GM19328 (cell line): ENCODE measurements around the gene NR3C1.

Source experiments
- ATAC-seq: cut with Tn5 transposase; IDR thresholded peaks from one replicate; pipeline ENCODE4 v1.9.1; 2021; ENCODE audit warnings: mild to moderate bottlenecking, moderate library complexity; ENCODE audit not compliant: unreplicated experiment

The NR3C1 gene

DNA sequence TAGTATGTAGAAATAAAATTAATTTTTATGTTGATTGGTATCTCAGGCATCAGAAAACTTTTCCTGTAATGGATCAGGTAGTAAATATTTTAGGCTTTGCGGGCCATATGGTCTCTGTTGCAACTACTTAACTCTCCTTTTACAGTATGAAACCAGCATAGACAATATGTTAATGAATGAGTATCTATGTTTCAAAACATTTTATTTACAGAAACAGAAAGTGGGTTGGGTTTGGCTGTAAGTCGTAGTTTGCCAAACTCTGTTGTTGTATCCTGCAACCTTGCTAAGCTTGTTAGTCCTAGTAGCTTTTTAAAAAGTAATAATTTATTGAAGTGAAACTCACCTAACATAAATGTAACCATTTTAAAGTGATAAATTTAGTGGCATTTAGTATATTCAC lies 132.1 kb downstream of the NR3C1 start:
- ATAC-seq = no peak

- ATAC-seq = no peak
Measured at GRCh38 chr5:143268388-143268787, 135.1 kb downstream of the NR3C1 start.

- ATAC-seq = no peak
Measured at GRCh38 chr5:143267186-143267585, 136.3 kb downstream of the NR3C1 start.

- no peak for ATAC-seq
Measured at GRCh38 chr5:143265995-143266394, 137.5 kb downstream of the NR3C1 start.

- no peak for ATAC-seq
Measured at GRCh38 chr5:143263272-143263810, 140.1 kb downstream of the NR3C1 start.

DNA sequence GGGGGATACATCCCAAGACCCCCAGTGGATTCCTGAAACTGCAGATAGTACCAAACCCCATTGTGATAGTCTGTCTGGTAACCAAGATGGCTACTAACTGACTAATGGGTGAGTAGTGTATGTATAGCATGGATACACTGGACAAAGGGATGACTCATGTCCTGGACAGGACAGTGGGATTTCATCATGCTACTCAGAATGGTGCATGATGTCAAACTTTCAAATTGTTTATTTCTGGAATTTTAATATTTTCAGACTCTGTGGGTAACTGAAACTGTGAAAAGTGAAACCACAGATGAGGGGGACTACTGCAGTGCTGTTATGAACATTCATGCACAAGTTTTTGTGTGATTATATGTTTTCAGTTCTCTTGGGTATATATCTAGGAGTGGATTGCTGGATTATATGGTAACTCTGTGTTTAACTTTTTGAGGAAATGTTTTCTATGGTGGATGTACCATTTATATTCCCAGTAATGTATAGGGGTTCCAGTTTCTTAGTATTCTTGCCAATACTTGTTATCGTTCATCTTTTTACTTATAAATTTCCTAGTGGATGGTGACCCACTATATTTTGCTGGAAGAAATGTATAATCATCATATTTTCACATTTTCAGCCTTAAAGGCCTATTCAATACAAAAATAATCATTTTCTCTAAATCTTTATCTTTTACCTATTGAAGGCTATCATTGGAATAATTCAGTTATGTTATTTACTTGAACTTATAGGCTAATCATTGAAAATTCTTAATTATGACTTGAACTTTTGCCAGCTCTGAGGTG lies 140.9 kb downstream of the NR3C1 start:
- no peak for ATAC-seq

DNA sequence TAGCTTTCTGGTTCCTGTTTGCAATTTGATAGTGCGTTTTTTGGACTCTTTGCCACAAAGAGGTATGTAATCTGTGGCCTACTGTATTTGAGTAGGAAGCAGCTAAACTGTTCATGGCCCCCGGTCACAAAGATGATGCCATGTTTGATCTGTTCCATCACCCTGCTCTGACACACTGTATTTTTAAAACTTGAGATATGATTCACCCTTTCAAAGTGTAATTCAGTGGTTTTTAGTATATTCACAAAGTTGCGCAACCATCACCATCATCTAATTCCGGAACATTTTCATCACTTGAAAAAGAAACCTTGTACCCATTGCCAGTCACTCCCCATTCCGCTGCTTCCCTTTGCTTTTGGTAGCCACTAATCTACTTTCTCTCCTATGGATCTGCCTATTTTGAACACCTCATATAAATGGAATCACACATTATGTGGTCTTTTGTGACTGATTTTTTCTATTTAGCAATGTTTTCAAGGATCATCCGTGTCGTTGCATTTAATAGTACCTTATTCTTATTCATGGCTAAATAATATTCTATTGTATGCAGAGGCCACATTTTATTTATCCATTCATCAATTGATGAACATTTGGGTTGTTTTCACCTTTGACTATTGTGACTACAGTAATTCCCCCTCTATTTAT lies 141.6 kb downstream of the NR3C1 start:
- ATAC-seq = no peak

GRCh38 chr5:143259254-143259605 lies 144.3 kb downstream of the NR3C1 start:
- ATAC-seq = no peak

- ATAC-seq = no peak
Measured at GRCh38 chr5:143258559-143259253, 144.8 kb downstream of the NR3C1 start.

DNA sequence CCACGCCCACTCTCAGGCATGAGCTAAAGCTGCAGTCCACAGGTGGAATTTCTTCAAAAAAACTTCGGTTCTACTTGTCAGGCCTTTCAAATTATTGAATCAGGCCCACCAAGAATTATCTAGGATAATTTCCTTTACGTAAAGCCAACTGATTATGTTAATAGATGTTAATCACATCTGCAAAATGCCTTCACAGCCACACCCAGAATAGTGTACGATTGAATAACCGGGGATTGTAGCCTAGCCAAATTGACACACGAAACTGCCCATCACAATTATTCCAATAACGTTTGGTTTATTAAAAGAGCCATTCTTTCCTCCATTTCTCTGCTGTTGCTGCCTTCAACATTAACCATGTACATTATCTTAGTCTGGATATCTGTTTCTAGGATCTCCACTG lies 148.7 kb downstream of the NR3C1 start:
- no peak for ATAC-seq

DNA sequence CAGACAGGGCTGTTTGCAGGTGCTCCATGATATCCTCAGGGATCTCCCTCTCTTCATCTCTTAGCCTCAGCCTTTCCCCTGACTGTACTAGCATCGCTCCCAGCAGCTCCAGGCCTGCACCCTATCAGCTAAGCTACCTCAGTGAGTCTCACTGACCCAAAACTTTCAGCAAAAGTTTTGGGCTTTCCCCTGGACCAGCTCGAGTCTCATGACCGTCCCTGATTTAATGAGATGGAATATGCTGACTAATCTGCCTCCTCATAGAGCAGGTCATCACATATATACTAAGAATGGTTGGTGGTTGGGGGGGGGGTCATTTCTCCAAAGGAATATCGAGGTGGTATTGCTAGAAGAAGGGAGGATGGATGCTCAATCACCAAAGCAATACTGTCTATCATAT lies 151.5 kb downstream of the NR3C1 start:
- ATAC-seq = no peak

GRCh38 chr5:143251190-143251589 lies 152.3 kb downstream of the NR3C1 start:
- no peak for ATAC-seq

DNA sequence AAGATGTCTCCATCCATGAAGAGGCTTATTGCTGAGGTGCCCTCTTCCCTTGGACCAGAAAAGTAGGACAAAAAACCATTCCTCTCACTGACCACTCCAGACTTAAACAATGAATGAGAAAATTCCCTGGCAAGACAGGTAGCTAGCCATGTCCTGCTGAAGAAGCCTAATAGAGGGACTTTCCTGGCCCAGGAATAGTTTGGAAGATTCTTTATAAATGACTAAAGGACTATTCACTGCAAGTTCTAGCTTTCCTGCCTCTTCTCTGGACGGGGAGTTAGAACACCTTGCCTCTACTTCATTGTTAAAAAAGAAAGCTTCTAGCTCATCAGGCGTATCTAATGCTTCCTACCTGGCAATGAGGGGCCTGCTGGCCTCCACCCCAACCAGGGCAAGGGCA lies 153.6 kb downstream of the NR3C1 start:
- no peak for ATAC-seq

DNA sequence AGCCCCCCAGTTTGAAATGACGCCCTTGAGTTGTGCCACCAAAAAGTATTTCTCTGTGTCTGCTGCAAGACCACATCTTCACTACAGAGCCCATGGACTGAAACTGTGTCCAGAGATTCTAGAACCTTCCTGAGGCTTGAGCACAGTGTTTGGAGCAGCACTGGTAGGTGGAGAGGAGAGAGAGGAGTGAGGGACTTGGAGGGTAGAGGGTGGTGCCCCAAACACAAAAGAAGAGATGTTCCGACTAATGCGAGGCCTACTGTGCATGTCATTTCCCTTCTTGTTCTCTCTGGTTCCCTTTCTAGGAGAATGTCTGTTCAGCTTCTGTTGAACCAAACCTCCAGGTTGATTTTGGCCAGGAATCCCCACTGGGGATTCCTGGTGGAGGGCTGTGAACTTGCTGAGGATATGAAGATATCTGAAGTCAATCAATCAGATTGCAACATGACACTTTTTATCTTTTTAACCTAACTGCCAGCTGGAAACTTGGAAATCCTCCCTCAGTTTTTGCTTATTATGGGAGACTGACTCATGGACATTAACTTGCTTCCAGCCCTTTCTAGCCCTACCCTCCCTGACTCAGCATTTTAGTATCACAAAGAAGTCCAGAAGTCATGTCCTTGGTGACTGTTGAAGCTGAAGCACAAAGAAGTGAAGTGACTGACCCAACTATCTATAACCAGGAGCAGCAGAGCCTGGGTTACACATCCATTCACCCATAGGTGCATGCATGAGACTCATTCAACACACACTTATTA lies 154.5 kb downstream of the NR3C1 start:
- no peak for ATAC-seq

GRCh38 chr5:143248391-143248790 lies 155.1 kb downstream of the NR3C1 start:
- ATAC-seq = no peak

GRCh38 chr5:143247134-143247815 lies 156.2 kb downstream of the NR3C1 start:
- ATAC-seq = no peak

DNA sequence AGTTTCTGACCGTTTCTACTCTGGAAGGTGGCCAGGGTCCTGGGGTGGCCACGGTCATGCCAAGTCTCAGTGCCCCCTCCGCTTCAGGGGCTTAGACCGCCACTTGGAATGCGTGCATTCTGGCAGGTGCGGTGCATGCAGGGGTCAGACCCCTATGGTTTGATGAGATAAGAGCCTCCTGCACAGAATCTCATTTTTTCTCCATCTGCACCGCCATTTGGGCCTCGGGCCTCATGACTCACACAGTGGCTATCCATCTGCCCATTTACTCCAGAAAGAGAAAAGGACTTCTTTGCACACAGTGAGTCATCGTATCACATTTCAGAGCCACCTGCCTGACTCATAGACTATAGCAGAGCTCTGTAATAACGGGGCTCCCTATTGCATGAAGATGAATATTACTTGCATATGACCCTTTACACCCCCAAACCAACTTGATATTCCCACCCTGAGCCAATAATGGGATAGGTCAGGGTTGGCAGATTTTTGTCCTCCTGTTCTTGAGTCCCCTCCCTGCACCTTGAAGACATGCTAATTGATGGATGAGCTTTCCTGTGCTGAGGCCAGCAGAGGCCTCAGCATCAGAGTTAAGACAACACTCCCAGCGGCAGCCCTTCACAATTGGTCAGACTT lies 157.4 kb downstream of the NR3C1 start:
- ATAC-seq = no peak

DNA sequence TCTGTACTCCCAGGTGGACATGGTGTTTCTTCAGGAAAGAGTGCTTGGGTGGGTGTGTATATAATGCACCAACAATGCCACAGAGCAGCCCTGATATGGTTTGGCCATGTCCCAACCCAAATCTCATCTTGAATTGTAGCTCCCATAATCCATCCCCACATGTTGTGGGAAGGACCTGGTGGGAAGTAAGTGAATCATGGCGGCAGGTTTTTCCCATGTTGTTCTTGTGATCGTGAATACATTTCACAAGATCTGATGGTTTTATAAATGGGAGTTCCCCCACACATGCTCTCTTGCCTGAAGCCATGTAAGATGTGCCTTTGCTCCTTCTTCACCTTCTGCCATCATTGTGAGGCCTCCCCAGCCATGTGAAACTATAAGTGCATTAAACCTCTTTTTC lies 158.5 kb downstream of the NR3C1 start:
- no peak for ATAC-seq

GRCh38 chr5:143244000-143244736 lies 159.3 kb downstream of the NR3C1 start:
- ATAC-seq = no peak
